AG04450 (cell line): Measurements from ENCODE around the gene ABCG1. TPM values are rescaled to one million over a fixed set of nuclear protein-coding genes. Genes with fewer than 3 reads are reported as not detected.

Experiments
- CTCF ChIA-PET: fragments of 300-600, 350-600 bp; formaldehyde crosslinking; extraction: SDS; loops from one replicate; lab custom pipeline; 2022; ENCODE audit warnings: antibody characterized with exemption, inconsistent platforms; lab: Charles Lee
- POLR2A ChIA-PET: fragments of 350-600 bp; formaldehyde crosslinking; extraction: SDS; loops from one replicate; lab custom pipeline; 2021; ENCODE audit warnings: antibody characterized with exemption, inconsistent platforms; lab: Yijun Ruan, JAX
- DNase-seq: peaks from one replicate; pipeline ENCODE4 v3.0.0-alpha.2; 2011; ENCODE audit warnings: low read depth, low spot score
- H3K27ac ChIP-seq: one replicate; pipeline ENCODE4 v1.5.1; 2012; ENCODE audit warnings: low read depth, low read length, control low read depth
- H3K27me3 ChIP-seq: one replicate; pipeline ENCODE4 v1.6.0; 2012; ENCODE audit warnings: low read length; ENCODE audit not compliant: control insufficient read depth, insufficient read depth
- H3K4me3 ChIP-seq: 2 replicates; pipeline ENCODE4 v1.5.1; 2011; ENCODE audit warnings: mild to moderate bottlenecking, low read depth, low read length, control low read depth
- H3K9me3 ChIP-seq: 2 replicates; pipeline ENCODE4 v1.5.1; 2012; ENCODE audit warnings: low read length; ENCODE audit not compliant: control insufficient read depth, insufficient read depth
- polyA plus RNA-seq: library from polyadenylated mRNA; depleted of rRNA; stranded (reverse); fragments of >200 nt; gene quantifications from 2 replicates; pipeline ENCODE4 v1.2.3, GENCODE V29; 2011
- TF ChIP-seq, protein P1 (sequence below): IDR thresholded peaks from 2 replicates; pipeline ENCODE4 v1.5.1; 2011; ENCODE audit warnings: low read depth, low read length, control low read depth, inconsistent platforms

ABCG1 gene
- polyA plus RNA-seq, 1 experiment, result 0.71 TPM

GRCh38 chr21:42272109-42272962 lies 53.4 kb downstream of the ABCG1 start:
- DNase-seq, result no peak
- TF ChIP-seq, protein P1, sequence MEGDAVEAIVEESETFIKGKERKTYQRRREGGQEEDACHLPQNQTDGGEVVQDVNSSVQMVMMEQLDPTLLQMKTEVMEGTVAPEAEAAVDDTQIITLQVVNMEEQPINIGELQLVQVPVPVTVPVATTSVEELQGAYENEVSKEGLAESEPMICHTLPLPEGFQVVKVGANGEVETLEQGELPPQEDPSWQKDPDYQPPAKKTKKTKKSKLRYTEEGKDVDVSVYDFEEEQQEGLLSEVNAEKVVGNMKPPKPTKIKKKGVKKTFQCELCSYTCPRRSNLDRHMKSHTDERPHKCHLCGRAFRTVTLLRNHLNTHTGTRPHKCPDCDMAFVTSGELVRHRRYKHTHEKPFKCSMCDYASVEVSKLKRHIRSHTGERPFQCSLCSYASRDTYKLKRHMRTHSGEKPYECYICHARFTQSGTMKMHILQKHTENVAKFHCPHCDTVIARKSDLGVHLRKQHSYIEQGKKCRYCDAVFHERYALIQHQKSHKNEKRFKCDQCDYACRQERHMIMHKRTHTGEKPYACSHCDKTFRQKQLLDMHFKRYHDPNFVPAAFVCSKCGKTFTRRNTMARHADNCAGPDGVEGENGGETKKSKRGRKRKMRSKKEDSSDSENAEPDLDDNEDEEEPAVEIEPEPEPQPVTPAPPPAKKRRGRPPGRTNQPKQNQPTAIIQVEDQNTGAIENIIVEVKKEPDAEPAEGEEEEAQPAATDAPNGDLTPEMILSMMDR, result no peak
- Histone ChIP-seq H3K4me3 (no peak overlapping the region), H3K9me3 (no peaks in the 10 kb centered on the region), H3K27ac (no peak overlapping the region), H3K27me3 (no peaks in the 10 kb centered on the region)
- ChIA-PET CTCF (no interaction called here), POLR2A (no interaction called here)

- DNase-seq, result no peak
- POLR2A ChIA-PET, result no interaction called here
- Histone ChIP-seq H3K4me3 (no peak overlapping the region), H3K27ac (no peak overlapping the region), H3K27me3 (no peaks in the 10 kb centered on the region), H3K9me3 (no peaks in the 10 kb centered on the region)
- CTCF ChIA-PET, result no interaction called here
- TF ChIP-seq, protein P1, result no peak
These were observed 54.2 kb downstream of the ABCG1 start for GRCh38 chr21:42272984-42273600.

GRCh38 chr21:42276076-42276475 lies 57.1 kb downstream of the ABCG1 start:
- ChIA-PET POLR2A (no interaction called here), CTCF (no interaction called here)
- Histone ChIP-seq H3K27me3 (no peaks in the 10 kb centered on the region), H3K4me3 (no peak overlapping the region), H3K27ac (no peak overlapping the region), H3K9me3 (no peaks in the 10 kb centered on the region)
- TF ChIP-seq, protein P1, result no peak
- DNase-seq, result no peak

DNA sequence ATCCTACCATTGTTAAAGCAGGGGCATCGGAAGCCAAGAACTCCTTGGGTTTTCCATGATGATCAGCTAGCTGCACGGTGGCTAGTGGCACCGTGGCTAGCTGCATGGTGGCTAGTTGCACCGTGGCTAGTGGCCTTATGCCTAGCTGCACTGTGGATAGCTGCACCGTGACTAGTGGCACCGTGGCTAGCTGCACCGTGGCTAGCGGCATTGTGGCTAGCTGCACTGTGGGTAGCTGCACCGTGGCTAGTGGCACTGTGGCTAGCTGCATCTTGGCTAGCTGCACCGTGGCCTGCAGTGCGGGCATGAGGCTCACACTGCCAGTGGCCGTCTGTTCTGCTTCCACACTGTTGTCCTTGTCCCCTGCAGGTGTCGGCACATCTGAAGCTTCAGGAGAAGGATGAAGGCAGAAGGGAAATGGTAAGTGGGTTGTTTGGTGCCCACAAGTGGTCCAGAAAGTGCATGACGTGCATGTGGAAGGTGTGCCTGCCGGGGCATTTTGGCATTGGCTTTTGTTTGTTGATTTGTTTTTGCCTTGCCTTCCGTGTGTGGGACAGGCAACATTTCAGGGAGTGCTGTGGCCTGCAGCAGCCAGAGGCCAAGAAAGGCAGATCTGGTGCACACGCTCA lies 57.7 kb downstream of the ABCG1 start:
- ChIA-PET CTCF (no interaction called here), POLR2A (no interaction called here)
- H3K27ac ChIP-seq, result no peak overlapping the region
- H3K27me3 ChIP-seq, result no peaks in the 10 kb centered on the region
- DNase-seq, result no peak
- TF ChIP-seq, protein P1, result no peak
- no peaks in the 10 kb centered on the region for H3K9me3 ChIP-seq
- no peak overlapping the region for H3K4me3 ChIP-seq

DNA sequence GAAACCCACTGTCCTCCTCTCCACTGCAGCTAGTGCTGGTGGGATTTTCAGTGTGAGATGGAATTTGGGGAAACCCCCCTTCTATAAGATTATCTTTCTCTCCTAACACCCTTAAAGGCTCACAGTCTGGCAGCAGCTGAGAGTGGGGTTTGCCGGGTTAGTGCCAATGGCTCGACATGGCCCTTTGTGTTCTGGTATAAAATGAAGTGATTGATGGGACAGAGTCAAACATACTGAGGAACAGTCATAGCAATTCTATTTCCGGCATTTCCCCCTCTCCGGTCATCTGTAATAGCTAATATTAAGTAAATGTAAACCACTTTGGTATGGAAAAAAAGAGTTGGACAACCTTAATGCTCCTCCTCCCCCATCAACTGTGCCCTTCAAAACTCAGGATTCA lies 58.7 kb downstream of the ABCG1 start:
- ChIA-PET CTCF (no interaction called here), POLR2A (no interaction called here)
- DNase-seq, result no peak
- H3K27me3 ChIP-seq, result no peaks in the 10 kb centered on the region
- no peak overlapping the region for H3K4me3 ChIP-seq
- no peaks in the 10 kb centered on the region; the same call in 1 of the 2 replicates for H3K9me3 ChIP-seq
- H3K27ac ChIP-seq, result no peak overlapping the region
- TF ChIP-seq, protein P1, result no peak
